BE2C (cell line): ENCODE measurements around the gene BRCA2.

ENCODE experiments used
- DNase-seq: peaks from one replicate; pipeline ENCODE4 v3.0.0-alpha.2; 2020
- H3K27me3 ChIP-seq: fragments of 250-450 bp; sonication (Bioruptor Pico); 2 replicates; pipeline ENCODE4 v1.5.1; 2020; ENCODE audit warnings: mild to moderate bottlenecking
- H3K36me3 ChIP-seq: fragments of 250-450 bp; sonication (Bioruptor Pico); 2 replicates; pipeline ENCODE4 v1.5.1; 2020; ENCODE audit warnings: mild to moderate bottlenecking
- H3K4me1 ChIP-seq: fragments of 250-450 bp; sonication (Bioruptor Pico); 2 replicates; pipeline ENCODE4 v1.5.1; 2020
- H3K4me3 ChIP-seq: 2 replicates; pipeline ENCODE4 v1.5.1; 2011; ENCODE audit warnings: low read depth, low read length
- H3K9me3 ChIP-seq: fragments of 250-450 bp; sonication (Bioruptor Pico); 2 replicates; pipeline ENCODE4 v1.5.1; 2020
- CTCF ChIP-seq: IDR thresholded peaks from 2 replicates; pipeline ENCODE4 v1.5.1; 2012; ENCODE audit warnings: mild to moderate bottlenecking, low read depth, low read length

The BRCA2 gene

GRCh38 chr13:32429433-32429909 is 114.2 kb downstream of the BRCA2 start:
- DNase-seq: no peak
- no peak for TF ChIP-seq CTCF
- no peaks in the 10 kb centered on the region; the same call in 1 of the 2 replicates for H3K36me3 ChIP-seq
- H3K9me3 ChIP-seq: no peaks in the 10 kb centered on the region
- H3K27me3 ChIP-seq: no peaks in the 10 kb centered on the region
- H3K4me1 ChIP-seq: no peaks in the 10 kb centered on the region
- H3K4me3 ChIP-seq: no peak overlapping the region

- no peak for TF ChIP-seq CTCF
- Histone ChIP-seq H3K27me3 (no peaks in the 10 kb centered on the region), H3K4me1 (no peaks in the 10 kb centered on the region), H3K4me3 (no peak overlapping the region), H3K9me3 (no peaks in the 10 kb centered on the region), H3K36me3 (no peaks in the 10 kb centered on the region; the same call in 1 of the 2 replicates)
- no peak for DNase-seq
Observed at GRCh38 chr13:32430018-32430747, 114.9 kb downstream of the BRCA2 start.

GRCh38 chr13:32431361-32431760 is 116.1 kb downstream of the BRCA2 start:
- no peaks in the 10 kb centered on the region for H3K27me3 ChIP-seq
- H3K4me3 ChIP-seq: no peak overlapping the region
- no peak for DNase-seq
- no peaks in the 10 kb centered on the region for H3K9me3 ChIP-seq
- TF ChIP-seq CTCF: no peak
- no peaks in the 10 kb centered on the region for H3K4me1 ChIP-seq
- H3K36me3 ChIP-seq: no peaks in the 10 kb centered on the region; the same call in 1 of the 2 replicates

GRCh38 chr13:32432856-32433255 is 117.5 kb downstream of the BRCA2 start:
- Histone ChIP-seq H3K4me3 (no peak overlapping the region), H3K4me1 (no peaks in the 10 kb centered on the region), H3K27me3 (no peaks in the 10 kb centered on the region), H3K9me3 (no peaks in the 10 kb centered on the region), H3K36me3 (no peaks in the 10 kb centered on the region; the same call in none of the 2 replicates)
- no peak for TF ChIP-seq CTCF
- no peak for DNase-seq

- no peaks in the 10 kb centered on the region for H3K27me3 ChIP-seq
- no peaks in the 10 kb centered on the region for H3K4me1 ChIP-seq
- no peaks in the 10 kb centered on the region; the same call in 1 of the 2 replicates for H3K9me3 ChIP-seq
- no peak for TF ChIP-seq CTCF
- no peak overlapping the region for H3K4me3 ChIP-seq
- DNase-seq: no peak
- no peaks in the 10 kb centered on the region; the same call in 1 of the 2 replicates for H3K36me3 ChIP-seq
Observed at GRCh38 chr13:32438871-32439270, 123.6 kb downstream of the BRCA2 start.

GRCh38 chr13:32443111-32443510 is 127.8 kb downstream of the BRCA2 start:
- DNase-seq: peak; percentile 27
- no peaks in the 10 kb centered on the region for H3K27me3 ChIP-seq
- no peak overlapping the region for H3K4me3 ChIP-seq
- H3K9me3 ChIP-seq: no peaks in the 10 kb centered on the region; the same call in 1 of the 2 replicates
- peaks cover 5% of the 10 kb centered on the region for H3K4me1 ChIP-seq
- peak; percentile 55 for TF ChIP-seq CTCF
- H3K36me3 ChIP-seq: no peaks in the 10 kb centered on the region
